Omental fat pad (tissue), 4 donors: ENCODE measurements around the gene PPFIBP1. TPM values are rescaled to one million over a fixed set of nuclear protein-coding genes. Genes with fewer than 3 reads are reported as not detected.
"Not testable (repeated sequence)": the region's sequence is repeated elsewhere in the genome, so short reads cannot be mapped to it uniquely, and the experiment has no call there.

Experiments used
- ATAC-seq: fragments of 150-250 bp; one replicate; pipeline ENCODE4 v1.9.1; 2016; ENCODE audit warnings: mild to moderate bottlenecking, moderate library complexity; ENCODE audit not compliant: low FRiP score
- DNase-seq: peaks from one replicate; pipeline ENCODE4 v3.0.0-alpha.2; 2019; ENCODE audit warnings: low spot score
- total RNA-seq, 4 donors: library from RNA; depleted of rRNA; stranded (reverse); fragments of >200 nt; gene quantifications; one replicate each; pipeline ENCODE4 v1.1.0, GENCODE V29; 2016
- TF ChIP-seq, protein P1 (sequence below), 3 donors: fragments of 450-650 bp; IDR thresholded peaks; one replicate each; pipeline ENCODE4 v1.5.1; 2016 to 2017; ENCODE audit warnings: antibody characterized with exemption in 3 of 3, mild to moderate bottlenecking in 3 of 3, moderate library complexity in 2 of 3

PPFIBP1 gene
- total RNA-seq, 4 donors from 2014 or later = 40.2 to 164 (median 56.5) TPM

- TF ChIP-seq, protein P1, sequence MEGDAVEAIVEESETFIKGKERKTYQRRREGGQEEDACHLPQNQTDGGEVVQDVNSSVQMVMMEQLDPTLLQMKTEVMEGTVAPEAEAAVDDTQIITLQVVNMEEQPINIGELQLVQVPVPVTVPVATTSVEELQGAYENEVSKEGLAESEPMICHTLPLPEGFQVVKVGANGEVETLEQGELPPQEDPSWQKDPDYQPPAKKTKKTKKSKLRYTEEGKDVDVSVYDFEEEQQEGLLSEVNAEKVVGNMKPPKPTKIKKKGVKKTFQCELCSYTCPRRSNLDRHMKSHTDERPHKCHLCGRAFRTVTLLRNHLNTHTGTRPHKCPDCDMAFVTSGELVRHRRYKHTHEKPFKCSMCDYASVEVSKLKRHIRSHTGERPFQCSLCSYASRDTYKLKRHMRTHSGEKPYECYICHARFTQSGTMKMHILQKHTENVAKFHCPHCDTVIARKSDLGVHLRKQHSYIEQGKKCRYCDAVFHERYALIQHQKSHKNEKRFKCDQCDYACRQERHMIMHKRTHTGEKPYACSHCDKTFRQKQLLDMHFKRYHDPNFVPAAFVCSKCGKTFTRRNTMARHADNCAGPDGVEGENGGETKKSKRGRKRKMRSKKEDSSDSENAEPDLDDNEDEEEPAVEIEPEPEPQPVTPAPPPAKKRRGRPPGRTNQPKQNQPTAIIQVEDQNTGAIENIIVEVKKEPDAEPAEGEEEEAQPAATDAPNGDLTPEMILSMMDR (IDR thresholded peaks at IDR 0.05) = no peak
- DNase-seq (no peak), ATAC-seq (no peak)
Measured at GRCh38 chr12:27589419-27589818, 65.4 kb downstream of the PPFIBP1 start.

DNA sequence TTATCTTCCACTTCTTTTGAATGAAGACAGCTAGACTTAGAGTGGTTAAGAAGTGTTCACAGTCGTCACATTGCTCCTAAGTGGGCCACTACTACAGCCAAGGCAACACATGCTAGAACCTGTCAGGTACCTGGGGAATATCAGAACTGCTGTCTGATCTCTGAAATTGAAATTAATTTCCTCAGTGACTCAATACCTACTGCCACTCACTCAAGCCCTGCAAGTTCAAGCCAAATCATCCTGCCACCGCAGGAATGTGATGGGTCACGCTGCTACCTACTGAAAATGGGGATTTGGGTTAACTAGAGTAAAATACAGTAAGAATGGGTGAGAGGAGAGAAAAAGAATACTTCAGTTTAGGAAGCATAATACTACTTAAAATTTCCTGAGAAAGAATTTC is 67.7 kb downstream of the PPFIBP1 start:
- DNase-seq, ATAC-seq: not testable (repeated sequence)

DNA sequence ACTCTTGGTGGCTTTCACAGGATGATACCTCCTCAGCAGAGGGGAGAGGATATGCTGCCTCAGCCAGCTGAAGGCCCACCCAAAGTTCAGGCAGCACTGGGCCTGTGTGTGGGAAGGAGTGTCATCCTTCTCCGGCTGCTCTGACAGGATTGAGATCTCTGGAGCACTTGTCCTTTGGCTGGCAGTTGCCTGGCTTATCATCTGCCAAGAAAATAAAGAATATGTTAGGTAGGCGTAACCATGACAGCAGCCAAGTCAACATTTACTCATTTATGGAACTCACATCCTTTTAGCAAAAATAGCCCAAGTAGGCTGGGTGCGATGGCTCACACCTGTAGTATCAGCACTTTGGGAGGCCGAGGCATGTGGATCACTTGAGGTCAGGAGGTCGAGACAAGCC is 68.5 kb downstream of the PPFIBP1 start:
- ATAC-seq (peak; percentile 80), DNase-seq (no peak)
- TF ChIP-seq, protein P1 (IDR thresholded peaks at IDR 0.05) = no peak

DNA sequence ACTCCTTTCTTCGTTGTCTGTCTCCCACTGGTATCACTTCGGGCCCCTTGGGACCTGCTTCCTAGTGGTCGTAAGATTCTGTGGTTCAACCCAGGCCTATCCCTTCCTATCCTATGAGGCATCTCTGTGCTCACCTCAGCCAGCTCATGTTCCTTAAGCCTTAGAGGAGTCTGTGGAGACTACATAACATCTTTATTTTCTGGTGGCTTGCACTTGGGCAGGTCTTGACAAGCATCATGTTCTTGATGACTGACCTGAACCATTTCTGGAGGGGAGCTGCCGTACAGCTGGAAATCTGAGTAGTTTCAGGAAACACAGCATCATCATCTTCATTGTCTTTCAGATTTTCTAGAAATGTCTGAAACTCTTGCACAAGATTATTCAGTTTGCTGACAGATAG is 69.3 kb downstream of the PPFIBP1 start:
- DNase-seq (no peak), ATAC-seq (no peak)

GRCh38 chr12:27595231-27595642 is 71.2 kb downstream of the PPFIBP1 start:
- TF ChIP-seq, protein P1 (IDR thresholded peaks at IDR 0.05) = no peak
- ATAC-seq = peak; percentile 26
- no peak for DNase-seq

More for the DNA sequence above, 69.3 kb downstream of the PPFIBP1 start:
- TF ChIP-seq, protein P1 (IDR thresholded peaks at IDR 0.05) = no peak

DNA sequence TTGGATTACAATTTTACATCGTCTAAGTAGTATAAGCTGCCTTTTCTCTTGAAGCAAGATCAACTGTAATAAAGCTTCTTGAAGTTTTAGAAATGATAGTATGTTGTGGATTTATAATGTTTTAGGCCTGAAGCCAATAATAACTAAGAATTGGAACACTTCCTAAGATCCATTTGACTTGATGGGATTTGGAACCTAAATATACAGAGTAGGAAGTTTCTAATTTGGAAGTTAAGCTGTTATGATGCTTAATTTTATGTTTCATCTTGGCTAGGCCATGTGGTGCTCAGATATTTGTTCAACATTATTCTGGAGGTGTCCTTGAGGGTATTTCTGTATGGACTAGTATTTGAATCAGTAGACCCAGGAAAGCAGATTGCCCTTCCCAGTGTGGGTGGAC is 74.9 kb downstream of the PPFIBP1 start:
- ATAC-seq, DNase-seq: not testable (repeated sequence)

GRCh38 chr12:27601056-27601828 is 77.2 kb downstream of the PPFIBP1 start:
- not testable (repeated sequence) for DNase-seq
- peak; percentile 52 for ATAC-seq

DNA sequence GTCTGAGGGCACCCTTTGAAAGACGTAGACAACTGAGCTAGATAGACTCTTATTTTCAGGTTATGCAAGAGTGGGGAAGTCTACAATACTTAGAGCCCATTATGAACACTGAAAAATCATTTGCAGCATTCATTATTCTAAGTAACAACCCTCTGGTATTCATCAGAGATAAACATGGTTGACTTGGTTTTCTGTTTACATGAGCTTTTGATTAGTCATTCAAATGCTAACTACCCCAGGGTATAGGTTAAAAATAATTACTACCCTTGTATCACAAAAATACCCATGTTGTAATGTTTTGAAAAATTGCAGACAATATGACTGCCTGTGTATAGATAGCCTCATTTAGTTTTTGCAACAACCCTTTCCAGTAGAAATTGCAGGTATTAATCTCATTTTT is 78.5 kb downstream of the PPFIBP1 start:
- DNase-seq = no peak
- ATAC-seq = no peak
- TF ChIP-seq, protein P1 (IDR thresholded peaks at IDR 0.05) = no peak
